Subcutaneous adipose tissue (tissue), 4 donors: ENCODE results near the gene AMBP. TPM values are rescaled to one million over a fixed set of nuclear protein-coding genes. Genes with fewer than 3 reads are reported as not detected.

Experiments
- CTCF ChIP-seq: fragments of 450-650 bp; IDR thresholded peaks from one replicate; pipeline ENCODE4 v1.5.1; 2016; ENCODE audit warnings: low read depth, mild to moderate bottlenecking, control low read depth, antibody characterized with exemption, moderate library complexity
- total RNA-seq, 4 donors: library from RNA; depleted of rRNA; stranded (reverse); fragments of >200 nt; gene quantifications; one replicate each; pipeline ENCODE4 v1.1.0, GENCODE V29; 2016

AMBP gene
- total RNA-seq, 4 donors from 2014 or later: not detected

DNA sequence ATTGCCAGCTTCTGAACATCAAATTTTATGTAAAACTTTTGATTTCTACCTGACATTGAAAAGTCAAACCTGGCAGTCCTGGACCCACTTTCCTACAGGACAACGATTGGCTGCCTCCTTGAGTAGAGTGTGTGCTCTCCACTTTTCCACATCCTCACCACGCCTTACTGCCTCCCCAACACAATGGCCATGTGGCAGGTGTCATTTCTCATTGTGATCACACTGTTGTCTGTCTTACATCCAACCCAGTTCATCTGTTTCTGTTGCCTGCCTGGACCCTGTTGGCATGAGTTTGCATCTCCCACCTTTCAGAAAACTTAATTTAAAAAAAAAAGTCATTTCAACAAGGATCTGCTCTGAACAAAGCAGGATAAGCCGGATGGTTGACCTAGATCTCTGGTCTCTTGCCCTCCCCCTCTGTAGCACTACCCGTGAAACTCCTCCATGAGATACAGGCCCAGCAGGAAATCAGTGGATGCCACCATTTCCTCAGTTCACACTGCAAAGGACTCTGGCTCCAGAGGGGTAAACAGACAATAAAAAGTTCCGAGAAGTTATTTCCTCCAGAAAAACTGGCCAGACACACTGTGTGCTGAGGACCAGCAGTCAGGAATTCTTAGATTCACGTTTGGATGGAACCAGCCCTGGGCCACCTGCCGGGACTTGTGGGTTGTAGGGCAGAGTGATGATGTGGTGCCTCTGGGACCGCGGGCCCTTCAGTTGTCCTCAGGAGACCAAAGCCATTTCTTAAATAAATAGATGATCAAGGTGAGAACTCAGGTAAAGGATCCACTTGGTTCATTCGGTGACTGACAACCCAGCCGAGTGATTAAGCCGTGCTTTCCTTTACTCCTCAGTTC is 48.6 kb downstream of the AMBP start:
- no peak for TF ChIP-seq CTCF

GRCh38 chr9:114028646-114029045 is 49.5 kb downstream of the AMBP start:
- TF ChIP-seq CTCF: no peak

DNA sequence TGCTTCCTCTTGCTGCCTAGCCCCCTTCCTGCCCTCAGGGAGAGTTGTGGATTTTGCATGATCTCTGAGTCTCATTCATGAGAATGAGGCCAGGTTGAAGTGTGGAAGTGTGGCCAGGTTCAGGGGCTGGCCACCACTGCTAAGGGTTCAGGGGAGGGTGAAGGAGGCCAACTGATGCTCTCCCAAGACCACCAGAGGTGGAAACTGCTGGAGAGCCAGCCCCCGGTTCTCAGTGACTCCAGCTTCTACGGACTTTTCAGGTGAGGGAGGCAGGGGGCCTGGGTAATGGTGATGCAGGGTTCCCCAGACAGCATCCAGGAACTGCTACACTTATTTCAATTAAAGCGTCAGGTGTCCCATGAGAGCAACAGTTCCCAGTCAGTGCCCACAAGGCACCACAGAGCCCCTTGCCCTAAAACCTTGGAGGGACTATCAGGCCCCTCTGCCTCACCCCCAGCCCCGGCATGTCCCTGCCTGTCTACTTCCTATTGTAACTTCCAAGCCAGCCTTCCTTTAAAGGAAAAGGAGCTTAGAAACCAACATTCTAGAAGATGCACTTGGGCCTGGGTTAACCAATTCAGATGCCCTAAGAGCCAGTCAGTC is 50.1 kb downstream of the AMBP start:
- no peak for TF ChIP-seq CTCF

GRCh38 chr9:114027159-114027862 is 50.8 kb downstream of the AMBP start:
- TF ChIP-seq CTCF: no peak

GRCh38 chr9:114026335-114026734 is 51.8 kb downstream of the AMBP start:
- TF ChIP-seq CTCF: no peak

GRCh38 chr9:114025760-114026159 is 52.3 kb downstream of the AMBP start:
- TF ChIP-seq CTCF: no peak

GRCh38 chr9:114025196-114025753 is 52.8 kb downstream of the AMBP start:
- no peak for TF ChIP-seq CTCF
